Lung (tissue), 12 donors: ENCODE measurements around the gene EBF4. TPM values are rescaled to one million over a fixed set of nuclear protein-coding genes. Genes with fewer than 3 reads are reported as not detected.

Experiments used
- ATAC-seq: fragments of 200-7000 bp; cut with Tn5 transposase; one replicate; pipeline ENCODE4 v1.9.1; 2020; ENCODE audit warnings: moderate number of reproducible peaks; ENCODE audit not compliant: insufficient read depth, low FRiP score
- DNase-seq, 3 donors: peaks; one replicate each; pipeline ENCODE4 v3.0.0-alpha.2; 2013 to 2017
- H3K27ac ChIP-seq, 2 donors: one replicate each; pipeline ENCODE4 v1.5.1; 2013; ENCODE audit warnings: mild to moderate bottlenecking in 2 of 2, moderate library complexity in 2 of 2, control low read depth in 1 of 2, inconsistent platforms in 1 of 2, low read depth in 1 of 2, low read length in 1 of 2
- H3K27me3 ChIP-seq, 3 donors: one replicate each; pipeline ENCODE4 v1.5.1; 2013; ENCODE audit warnings: low read length in 2 of 3; ENCODE audit not compliant: control insufficient read depth in 3 of 3, insufficient read depth in 3 of 3
- H3K36me3 ChIP-seq, 4 donors: one replicate each; pipeline ENCODE4 v1.5.1; 2013; ENCODE audit warnings: low read length in 4 of 4, mild to moderate bottlenecking in 1 of 4, moderate library complexity in 1 of 4; ENCODE audit not compliant: control insufficient read depth in 4 of 4, insufficient read depth in 4 of 4
- H3K4me1 ChIP-seq, 5 donors: one replicate each; pipeline ENCODE4 v1.5.1; 2013; ENCODE audit warnings: low read length in 5 of 5, mild to moderate bottlenecking in 2 of 5, moderate library complexity in 1 of 5; ENCODE audit not compliant: control insufficient read depth in 5 of 5, insufficient read depth in 5 of 5
- H3K4me3 ChIP-seq: one replicate; pipeline ENCODE4 v1.5.1; 2013; ENCODE audit warnings: mild to moderate bottlenecking, control low read depth, moderate library complexity
- H3K9ac ChIP-seq, 2 donors: one replicate each; pipeline ENCODE4 v1.5.1; 2013; ENCODE audit warnings: low read length in 2 of 2, control low read depth in 1 of 2; ENCODE audit not compliant: insufficient read depth in 1 of 2
- H3K9me3 ChIP-seq, 4 donors: one replicate each; pipeline ENCODE4 v1.5.1; 2013; ENCODE audit warnings: low read length in 3 of 4, mild to moderate bottlenecking in 1 of 4, moderate library complexity in 1 of 4; ENCODE audit not compliant: control insufficient read depth in 4 of 4, insufficient read depth in 3 of 4
- CTCF ChIP-seq: IDR thresholded peaks from 2 replicates; pipeline ENCODE4 v1.5.1; 2012; ENCODE audit warnings: mild to moderate bottlenecking; ENCODE audit errors: control extremely low read depth, extremely low read depth
- WGBS, 2 donors: extraction: QIAGEN DNeasy Blood & Tissue Kit; methylation state at CpG; one replicate each; pipeline ENCODE4 v1.1.7; 2013; 5-methylcytosine and 5-hydroxymethylcytosine counted together
- polyA plus RNA-seq, 2 donors: library from polyadenylated mRNA; stranded (reverse); fragments of 200-250 nt; gene quantifications; one replicate each; pipeline ENCODE4 v1.2.1, GENCODE V29; 2013
- total RNA-seq, 2 donors: library from RNA; depleted of rRNA in 1 of 2; stranded (reverse); fragments of >200 nt in 1 of 2; gene quantifications; one replicate each; pipeline ENCODE4 v1.2.1, GENCODE V29; 2014 to 2021
- donor health status: control.
- donor health status: control.
- donor health status: Bipolar disorder and iron deficiency.
- donor health status: healthy.
- donor health status: DM: yes; HTN: yes; CAD: no.

The EBF4 gene
- total and polyA plus RNA-seq, 4 donors: 5.8 to 15.8 (median 7.4) TPM

GRCh38 chr20:2709205-2709981 is 16.8 kb downstream of the EBF4 start:
- Histone ChIP-seq H3K4me1 (no peaks in the 10 kb centered on the region), H3K9ac (no peak overlapping the region), H3K36me3 (no peaks in the 10 kb centered on the region), H3K27me3 (no peaks in the 10 kb centered on the region), H3K9me3 (no peaks in the 10 kb centered on the region), H3K4me3 (no peak overlapping the region), H3K27ac (no peak overlapping the region)
- 66 to 71% methylated on average over 17 of the region's 17 CpGs for WGBS, 2 donors
- no peak for TF ChIP-seq CTCF
- ATAC-seq: no peak
- no peak for DNase-seq

GRCh38 chr20:2713285-2713684 is 20.7 kb downstream of the EBF4 start:
- no peak for TF ChIP-seq CTCF
- Histone ChIP-seq H3K9me3 (no peaks in the 10 kb centered on the region), H3K36me3 (no peaks in the 10 kb centered on the region), H3K27ac (no peak overlapping the region), H3K4me3 (no peak overlapping the region), H3K9ac (no peak overlapping the region), H3K27me3 (no peaks in the 10 kb centered on the region), H3K4me1 (no peaks in the 10 kb centered on the region)
- 25 to 34% methylated on average over 3 of the region's 3 CpGs for WGBS, 2 donors
- ATAC-seq: no peak
- no peak for DNase-seq

- Histone ChIP-seq H3K9me3 (peaks cover 0 to 8% (median 1%) of the 10 kb centered on the region in 4 donors), H3K27me3 (no peaks in the 10 kb centered on the region), H3K27ac (no peak overlapping the region), H3K4me1 (no peaks in the 10 kb centered on the region), H3K36me3 (peaks cover 0 to 18% (median 0%) of the 10 kb centered on the region in 4 donors), H3K4me3 (no peak overlapping the region), H3K9ac (no peak overlapping the region)
- DNase-seq (no peak), ATAC-seq (no peak)
- TF ChIP-seq CTCF: no peak
- WGBS, 2 donors: 32 to 49% methylated on average over 6 of the region's 6 CpGs
Measured at GRCh38 chr20:2729251-2729713, 36.7 kb downstream of the EBF4 start.
